ENCODE measurements around the gene FAM234A. TPM values are rescaled to one million over a fixed set of nuclear protein-coding genes. Genes with fewer than 3 reads are reported as not detected.

Gene FAM234A
- polyA plus RNA-seq, 2 donors = 35.9 to 39.6 TPM

DNA sequence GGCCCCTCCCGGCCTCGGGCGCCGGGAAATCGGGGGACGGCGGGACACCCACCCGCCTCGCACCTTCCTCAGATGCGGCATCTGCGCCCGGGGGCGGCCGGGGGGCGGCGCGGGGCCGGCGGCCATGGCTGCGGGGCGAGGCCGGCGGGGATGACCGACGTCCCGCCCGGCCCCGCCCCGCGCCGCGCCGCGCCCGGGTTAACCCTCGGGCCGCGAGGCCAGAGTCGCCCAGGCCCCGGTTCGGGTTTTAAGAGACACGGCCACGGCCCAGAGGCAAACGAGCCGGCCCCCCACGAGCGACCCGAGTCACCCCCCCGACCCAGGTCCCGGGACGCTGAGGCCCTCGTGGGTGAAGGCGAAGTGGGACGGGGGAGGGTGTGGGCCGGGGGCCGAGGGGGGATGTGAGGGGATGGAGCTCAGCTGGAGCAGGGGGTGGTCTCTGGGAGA is 41.2 kb downstream of the FAM234A start, which contains the start of gene RGS11:
RGS11 (minus strand) TSS at position 159 of the 447 bp plus-strand sequence; CDS start at position 126, 33 bp downstream.
- 4 to 10% methylated on average over 13 to 56 of the region's 56 CpGs for WGBS, 2 donors

DNA sequence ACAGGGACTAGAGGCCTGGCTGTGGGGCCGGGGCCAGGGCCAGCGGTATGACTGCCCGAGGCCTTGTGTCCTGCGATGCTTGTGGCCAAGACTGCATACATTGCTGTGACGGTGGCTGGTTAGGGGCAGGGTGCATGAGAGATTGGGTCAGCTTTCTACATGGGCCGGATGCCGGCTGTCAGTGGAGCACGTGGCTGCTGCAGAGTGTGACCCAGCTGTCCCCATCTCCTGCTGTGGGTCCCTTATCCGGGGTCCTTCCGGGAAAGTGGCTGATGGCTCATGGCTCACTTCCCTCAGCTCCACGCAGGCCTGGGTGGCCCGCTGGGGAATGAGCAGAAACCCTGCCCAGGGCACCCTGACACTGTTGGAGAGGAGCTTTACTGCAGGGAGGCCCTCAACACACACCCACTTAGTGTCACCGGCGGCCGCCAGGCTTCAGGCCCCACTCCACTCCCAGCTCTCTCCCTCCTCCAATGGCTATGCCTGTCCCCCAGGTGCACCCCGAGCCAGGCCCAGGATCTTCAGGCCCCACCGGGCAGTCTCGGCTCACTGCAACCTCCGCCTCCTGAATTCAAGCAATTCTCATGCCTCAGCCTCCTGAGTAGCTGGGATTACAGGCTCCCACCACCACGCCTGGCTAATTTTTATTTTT is 41.9 kb downstream of the FAM234A start:
- Histone ChIP-seq H3K36me3 (ENCODE audit: control insufficient read depth in 2 of 2, insufficient read depth in 2 of 2, low read length in 1 of 2) (no peaks in the 10 kb centered on the region), H3K9me3 (ENCODE audit: control insufficient read depth in 2 of 2, insufficient read depth in 1 of 2, low read depth in 1 of 2, low read length in 1 of 2) (no peaks in the 10 kb centered on the region), H3K27ac (ENCODE audit: low read depth in 2 of 2, low read length in 1 of 2) (no peak overlapping the region), H3K27me3 (ENCODE audit: control insufficient read depth in 1 of 2, insufficient read depth in 2 of 2, low read length in 2 of 2) (peaks cover 0 to 12% of the 10 kb centered on the region in 2 donors), H3K4me1 (ENCODE audit: control insufficient read depth in 2 of 2, insufficient read depth in 2 of 2, low read length in 1 of 2) (peaks cover 6 to 12% of the 10 kb centered on the region in 2 donors), H3K4me3 (ENCODE audit: low read depth in 1 of 2, low read length in 2 of 2) (no peak overlapping the region)
- WGBS, 2 donors = 77 to 81% methylated on average over 20 of the region's 20 CpGs

More for the DNA sequence above, 41.2 kb downstream of the FAM234A start, which contains the start of gene RGS11:
- Histone ChIP-seq H3K4me3 (ENCODE audit: low read depth in 1 of 2, low read length in 2 of 2) (peak within 1 kb of the TSS; percentile 45 to 46), H3K27me3 (ENCODE audit: control insufficient read depth in 1 of 2, insufficient read depth in 2 of 2, low read length in 2 of 2) (peaks cover 0 to 9% of the 10 kb centered on the region in 2 donors), H3K4me1 (ENCODE audit: control insufficient read depth in 2 of 2, insufficient read depth in 2 of 2, low read length in 1 of 2) (peaks cover 6 to 9% of the 10 kb centered on the region in 2 donors), H3K36me3 (ENCODE audit: control insufficient read depth in 2 of 2, insufficient read depth in 2 of 2, low read length in 1 of 2) (no peaks in the 10 kb centered on the region), H3K27ac (ENCODE audit: low read depth in 2 of 2, low read length in 1 of 2) (no peak within 1 kb of the TSS), H3K9me3 (ENCODE audit: control insufficient read depth in 2 of 2, insufficient read depth in 1 of 2, low read depth in 1 of 2, low read length in 1 of 2) (no peaks in the 10 kb centered on the region)

DNA sequence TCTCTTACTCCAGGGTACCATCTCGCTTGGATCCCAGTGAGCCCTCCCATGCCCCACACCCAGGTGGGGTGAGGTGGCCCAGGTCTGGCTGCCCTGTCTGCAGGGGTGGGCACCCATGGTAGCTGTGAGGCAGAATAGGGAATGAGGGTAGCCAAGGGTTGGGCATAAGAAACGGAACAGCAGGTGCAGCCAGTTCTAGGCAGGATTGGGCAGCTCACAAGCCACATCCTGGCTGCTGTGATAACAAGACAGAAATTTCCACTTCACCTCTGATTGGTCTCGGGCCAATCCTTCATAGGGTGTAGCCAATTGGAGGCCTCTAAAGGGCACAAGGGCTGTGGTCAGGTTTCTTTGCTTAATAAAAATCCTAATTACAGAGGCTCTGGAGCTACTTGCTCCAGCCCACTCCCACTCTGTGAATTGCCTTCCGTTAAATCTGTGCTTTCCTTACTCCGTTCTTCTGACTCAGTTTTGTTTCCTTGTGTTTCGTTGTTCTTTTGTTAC is 44.3 kb downstream of the FAM234A start:
- H3K36me3 ChIP-seq (ENCODE audit: control insufficient read depth in 2 of 2, insufficient read depth in 2 of 2, low read length in 1 of 2) = no peaks in the 10 kb centered on the region
- 42 to 45% methylated on average over 6 of the region's 6 CpGs for WGBS, 2 donors
- H3K4me3 ChIP-seq (ENCODE audit: low read depth in 1 of 2, low read length in 2 of 2) = no peak overlapping the region
- H3K9me3 ChIP-seq (ENCODE audit: control insufficient read depth in 2 of 2, insufficient read depth in 1 of 2, low read depth in 1 of 2, low read length in 1 of 2) = no peaks in the 10 kb centered on the region
- H3K27ac ChIP-seq (ENCODE audit: low read depth in 2 of 2, low read length in 1 of 2) = no peak overlapping the region
- H3K4me1 ChIP-seq (ENCODE audit: control insufficient read depth in 2 of 2, insufficient read depth in 2 of 2, low read length in 1 of 2) = peaks cover 6% of the 10 kb centered on the region in 2 donors
- peaks cover 0 to 12% of the 10 kb centered on the region in 2 donors for H3K27me3 ChIP-seq (ENCODE audit: control insufficient read depth in 1 of 2, insufficient read depth in 2 of 2, low read length in 2 of 2)

DNA sequence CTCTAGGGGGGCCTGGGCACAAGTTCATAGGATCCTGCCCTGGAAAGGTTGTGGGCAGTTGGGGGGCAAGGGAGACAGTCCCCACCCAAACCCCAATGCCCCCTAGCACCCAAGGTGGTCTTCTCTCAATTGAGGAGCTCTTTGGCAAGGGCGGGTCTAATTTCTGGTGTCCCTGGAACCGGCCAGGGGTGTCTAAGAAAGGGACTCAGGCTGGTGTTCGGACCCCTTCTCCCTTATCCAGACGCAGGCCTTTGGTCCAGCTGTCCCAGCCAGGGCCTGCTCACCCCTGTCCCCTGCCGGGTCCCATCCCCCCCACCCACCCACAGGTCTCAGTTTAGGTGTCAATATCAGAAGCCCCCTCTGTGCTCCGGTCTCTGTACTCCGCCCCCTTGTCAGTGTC is 44.9 kb downstream of the FAM234A start:
- 75% methylated on average over 7 of the region's 7 CpGs for WGBS, 2 donors
- Histone ChIP-seq H3K4me3 (ENCODE audit: low read depth in 1 of 2, low read length in 2 of 2) (no peak overlapping the region), H3K27ac (ENCODE audit: low read depth in 2 of 2, low read length in 1 of 2) (no peak overlapping the region), H3K4me1 (ENCODE audit: control insufficient read depth in 2 of 2, insufficient read depth in 2 of 2, low read length in 1 of 2) (peaks cover 6% of the 10 kb centered on the region in 2 donors), H3K9me3 (ENCODE audit: control insufficient read depth in 2 of 2, insufficient read depth in 1 of 2, low read depth in 1 of 2, low read length in 1 of 2) (no peaks in the 10 kb centered on the region), H3K27me3 (ENCODE audit: control insufficient read depth in 1 of 2, insufficient read depth in 2 of 2, low read length in 2 of 2) (peaks cover 0 to 12% of the 10 kb centered on the region in 2 donors), H3K36me3 (ENCODE audit: control insufficient read depth in 2 of 2, insufficient read depth in 2 of 2, low read length in 1 of 2) (no peaks in the 10 kb centered on the region)

DNA sequence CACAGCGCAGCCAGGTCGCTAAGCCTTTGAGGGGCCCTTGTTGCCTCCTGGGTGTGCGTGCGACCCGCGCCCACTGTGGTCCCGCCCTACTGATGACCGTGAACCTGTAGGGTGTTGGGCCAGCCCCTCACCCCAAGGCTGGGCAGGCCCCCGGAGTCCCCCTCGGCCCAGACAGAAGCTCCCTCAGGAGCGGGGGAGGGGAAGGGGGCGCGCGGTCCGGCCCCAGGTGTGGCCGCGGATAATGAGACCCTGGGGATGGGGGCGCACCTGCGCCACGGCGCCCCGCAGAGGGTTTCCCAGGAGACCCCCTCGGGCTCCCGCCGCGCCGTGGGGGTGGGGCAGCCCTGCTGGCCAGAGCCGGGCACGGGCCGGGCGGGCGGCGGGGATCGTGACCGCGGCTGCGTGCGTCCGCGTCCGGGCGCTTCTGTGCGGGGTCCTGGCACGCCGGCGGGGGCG is 45.4 kb downstream of the FAM234A start:
- Histone ChIP-seq H3K4me1 (ENCODE audit: control insufficient read depth in 2 of 2, insufficient read depth in 2 of 2, low read length in 1 of 2) (peaks cover 3 to 6% of the 10 kb centered on the region in 2 donors), H3K27ac (ENCODE audit: low read depth in 2 of 2, low read length in 1 of 2) (no peak overlapping the region), H3K36me3 (ENCODE audit: control insufficient read depth in 2 of 2, insufficient read depth in 2 of 2, low read length in 1 of 2) (no peaks in the 10 kb centered on the region), H3K4me3 (ENCODE audit: low read depth in 1 of 2, low read length in 2 of 2) (peak overlapping the region in 1 of 2 donors; percentile 30), H3K27me3 (ENCODE audit: control insufficient read depth in 1 of 2, insufficient read depth in 2 of 2, low read length in 2 of 2) (peaks cover 0 to 12% of the 10 kb centered on the region in 2 donors), H3K9me3 (ENCODE audit: control insufficient read depth in 2 of 2, insufficient read depth in 1 of 2, low read depth in 1 of 2, low read length in 1 of 2) (no peaks in the 10 kb centered on the region)
- WGBS, 2 donors = 7 to 12% methylated on average over 21 to 47 of the region's 47 CpGs

- Histone ChIP-seq H3K27me3 (ENCODE audit: control insufficient read depth in 1 of 2, insufficient read depth in 2 of 2, low read length in 2 of 2) (peaks cover 0 to 9% of the 10 kb centered on the region in 2 donors), H3K4me3 (ENCODE audit: low read depth in 1 of 2, low read length in 2 of 2) (peak within 1 kb of the TSS in 1 of 2 donors; percentile 30), H3K4me1 (ENCODE audit: control insufficient read depth in 2 of 2, insufficient read depth in 2 of 2, low read length in 1 of 2) (peaks cover 0 to 6% of the 10 kb centered on the region in 2 donors), H3K27ac (ENCODE audit: low read depth in 2 of 2, low read length in 1 of 2) (no peak within 1 kb of the TSS), H3K36me3 (ENCODE audit: control insufficient read depth in 2 of 2, insufficient read depth in 2 of 2, low read length in 1 of 2) (no peaks in the 10 kb centered on the region), H3K9me3 (ENCODE audit: control insufficient read depth in 2 of 2, insufficient read depth in 1 of 2, low read depth in 1 of 2, low read length in 1 of 2) (no peaks in the 10 kb centered on the region)
- WGBS, 2 donors = 0 to 2% methylated on average over 15 to 54 of the region's 54 CpGs
These were observed 45.9 kb downstream of the FAM234A start, which contains the start of gene ARHGDIG for GRCh38 chr16:280552-280951. TSS of gene ARHGDIG (plus strand) at chr16:280591. CDS start at chr16:280681, 90 bp downstream.

GRCh38 chr16:280991-281659 is 46.5 kb downstream of the FAM234A start:
- 36 to 43% methylated on average over 26 to 27 of the region's 27 CpGs for WGBS, 2 donors

GRCh38 chr16:281660-282255 is 47.1 kb downstream of the FAM234A start:
- H3K36me3 ChIP-seq (ENCODE audit: control insufficient read depth in 2 of 2, insufficient read depth in 2 of 2, low read length in 1 of 2) = peaks cover 0 to 4% of the 10 kb centered on the region in 2 donors
- peaks cover 0 to 9% of the 10 kb centered on the region in 2 donors for H3K27me3 ChIP-seq (ENCODE audit: control insufficient read depth in 1 of 2, insufficient read depth in 2 of 2, low read length in 2 of 2)
- no peak overlapping the region for H3K27ac ChIP-seq (ENCODE audit: low read depth in 2 of 2, low read length in 1 of 2)

More at GRCh38 chr16:280991-281659, 46.5 kb downstream of the FAM234A start:
- Histone ChIP-seq H3K4me1 (ENCODE audit: control insufficient read depth in 2 of 2, insufficient read depth in 2 of 2, low read length in 1 of 2) (peaks cover 0 to 6% of the 10 kb centered on the region in 2 donors), H3K9me3 (ENCODE audit: control insufficient read depth in 2 of 2, insufficient read depth in 1 of 2, low read depth in 1 of 2, low read length in 1 of 2) (no peaks in the 10 kb centered on the region), H3K27me3 (ENCODE audit: control insufficient read depth in 1 of 2, insufficient read depth in 2 of 2, low read length in 2 of 2) (peaks cover 0 to 9% of the 10 kb centered on the region in 2 donors), H3K4me3 (ENCODE audit: low read depth in 1 of 2, low read length in 2 of 2) (peak overlapping the region in 1 of 2 donors; percentile 30), H3K36me3 (ENCODE audit: control insufficient read depth in 2 of 2, insufficient read depth in 2 of 2, low read length in 1 of 2) (no peaks in the 10 kb centered on the region), H3K27ac (ENCODE audit: low read depth in 2 of 2, low read length in 1 of 2) (no peak overlapping the region)

GRCh38 chr16:282491-282890 is 47.9 kb downstream of the FAM234A start:
- no peak overlapping the region for H3K27ac ChIP-seq (ENCODE audit: low read depth in 2 of 2, low read length in 1 of 2)
- 63 to 80% methylated on average over 19 to 22 of the region's 22 CpGs for WGBS, 2 donors

More at GRCh38 chr16:281660-282255, 47.1 kb downstream of the FAM234A start:
- 35 to 42% methylated on average over 25 of the region's 25 CpGs for WGBS, 2 donors
- no peak overlapping the region for H3K4me3 ChIP-seq (ENCODE audit: low read depth in 1 of 2, low read length in 2 of 2)
- peaks cover 0 to 6% of the 10 kb centered on the region in 2 donors for H3K4me1 ChIP-seq (ENCODE audit: control insufficient read depth in 2 of 2, insufficient read depth in 2 of 2, low read length in 1 of 2)
- no peaks in the 10 kb centered on the region for H3K9me3 ChIP-seq (ENCODE audit: control insufficient read depth in 2 of 2, insufficient read depth in 1 of 2, low read depth in 1 of 2, low read length in 1 of 2)

More at GRCh38 chr16:282491-282890, 47.9 kb downstream of the FAM234A start:
- Histone ChIP-seq H3K4me1 (ENCODE audit: control insufficient read depth in 2 of 2, insufficient read depth in 2 of 2, low read length in 1 of 2) (peaks cover 0 to 6% of the 10 kb centered on the region in 2 donors), H3K36me3 (ENCODE audit: control insufficient read depth in 2 of 2, insufficient read depth in 2 of 2, low read length in 1 of 2) (peaks cover 0 to 9% of the 10 kb centered on the region in 2 donors), H3K4me3 (ENCODE audit: low read depth in 1 of 2, low read length in 2 of 2) (no peak overlapping the region), H3K9me3 (ENCODE audit: control insufficient read depth in 2 of 2, insufficient read depth in 1 of 2, low read depth in 1 of 2, low read length in 1 of 2) (no peaks in the 10 kb centered on the region), H3K27me3 (ENCODE audit: control insufficient read depth in 1 of 2, insufficient read depth in 2 of 2, low read length in 2 of 2) (peaks cover 0 to 9% of the 10 kb centered on the region in 2 donors)

All from esophagus (tissue), 2 donors.